Activated CD4-positive, alpha-beta memory T cell treated with anti-CD3 and anti-CD28 coated beads, Interleukin-2, amount 10 ng/mL, durations not matched to agents 7 days and 5 days (primary cell): ENCODE data around the gene GAB2. TPM values are rescaled to one million over a fixed set of nuclear protein-coding genes. Genes with fewer than 3 reads are reported as not detected.
A peak's percentile ranks its signal among the peaks of the same experiment; 100 is the strongest.

ENCODE experiments used
- CTCF ChIA-PET: fragments of 350-600 bp; sonication (Branson Sonifier 250); formaldehyde crosslinking; loops from one replicate; lab custom pipeline; 2021; ENCODE audit warnings: antibody characterized with exemption, inconsistent platforms; lab: Charles Lee
- POLR2A ChIA-PET: fragments of 350-600 bp; sonication (Branson Sonifier 250); formaldehyde crosslinking; loops from one replicate; lab custom pipeline; 2021; ENCODE audit warnings: antibody characterized with exemption; lab: Charles Lee
- DNase-seq: peaks from one replicate; pipeline ENCODE4 v3.0.0-alpha.2; 2020
- H3K27ac Mint-ChIP-seq: one replicate; pipeline ENCODE4 v1.8.0; 2021; ENCODE audit warnings: mild to moderate bottlenecking, mixed read lengths
- H3K27me3 Mint-ChIP-seq: one replicate; pipeline ENCODE4 v1.8.0; 2021; ENCODE audit warnings: mixed read lengths
- H3K36me3 Mint-ChIP-seq: one replicate; pipeline ENCODE4 v1.8.0; 2021; ENCODE audit warnings: low read depth, mixed read lengths
- H3K4me1 Mint-ChIP-seq: one replicate; pipeline ENCODE4 v1.8.0; 2021; ENCODE audit warnings: mixed read lengths
- H3K4me3 Mint-ChIP-seq: one replicate; pipeline ENCODE4 v1.8.0; 2021; ENCODE audit warnings: mild to moderate bottlenecking, mixed read lengths
- H3K9me3 Mint-ChIP-seq: one replicate; pipeline ENCODE4 v1.8.0; 2021; ENCODE audit warnings: mixed read lengths
- total RNA-seq, 2 experiments: library from RNA; stranded (reverse); gene quantifications; one replicate each; pipeline ENCODE4 v1.2.3, GENCODE V29; 2021

The GAB2 gene
- total RNA-seq, 2 experiments from 2014 or later = 51.8 to 55.8 TPM

GRCh38 chr11:78446210-78446609, 28.6 kb upstream of the GAB2 start:
- H3K36me3 Mint-ChIP-seq = peaks cover 7% of the 10 kb centered on the region
- DNase-seq = no peak
- no peaks in the 10 kb centered on the region for H3K9me3 Mint-ChIP-seq
- ChIA-PET CTCF (no interaction called here), POLR2A (interaction anchor here (1.3 kb wide), 1 partner anchor 15 kb away, joined by 3 read pairs; no protein-coding TSS in a partner anchor)
- H3K27ac Mint-ChIP-seq = no peak overlapping the region
- no peaks in the 10 kb centered on the region for H3K27me3 Mint-ChIP-seq
- H3K4me1 Mint-ChIP-seq = peaks cover 5% of the 10 kb centered on the region
- no peak overlapping the region for H3K4me3 Mint-ChIP-seq

- ChIA-PET POLR2A (interaction anchor here (0.7 kb wide), 1 partner anchor 384 kb away, joined by 3 read pairs; no protein-coding TSS in a partner anchor), CTCF (interaction anchor here (0.8 to 1.4 kb wide), 4 partner anchors 15 to 120 kb away, joined by 3 to 5 read pairs (median 4); partner anchors contain the start of gene GAB2)
- Mint-ChIP-seq H3K27me3 (no peaks in the 10 kb centered on the region), H3K4me3 (no peak overlapping the region), H3K4me1 (no peaks in the 10 kb centered on the region), H3K27ac (no peak overlapping the region), H3K9me3 (no peaks in the 10 kb centered on the region), H3K36me3 (peaks cover 12% of the 10 kb centered on the region)
- DNase-seq = no peak
Observed at GRCh38 chr11:78444726-78445125, 27.1 kb upstream of the GAB2 start.

- ChIA-PET CTCF (no interaction called here), POLR2A (no interaction called here)
- Mint-ChIP-seq H3K27me3 (no peaks in the 10 kb centered on the region), H3K9me3 (no peaks in the 10 kb centered on the region), H3K4me1 (no peaks in the 10 kb centered on the region), H3K36me3 (peaks cover 12% of the 10 kb centered on the region), H3K27ac (no peak overlapping the region), H3K4me3 (no peak overlapping the region)
- DNase-seq = no peak
Observed at GRCh38 chr11:78441956-78442355, 24.3 kb upstream of the GAB2 start.

- ChIA-PET POLR2A (no interaction called here), CTCF (interaction anchor here (1.2 kb wide), 1 partner anchor 8 kb away, joined by 3 read pairs; no protein-coding TSS in a partner anchor)
- H3K4me3 Mint-ChIP-seq = no peak overlapping the region
- H3K9me3 Mint-ChIP-seq = no peaks in the 10 kb centered on the region
- DNase-seq = no peak
- peaks cover 12% of the 10 kb centered on the region for H3K36me3 Mint-ChIP-seq
- no peaks in the 10 kb centered on the region for H3K4me1 Mint-ChIP-seq
- no peak overlapping the region for H3K27ac Mint-ChIP-seq
- H3K27me3 Mint-ChIP-seq = no peaks in the 10 kb centered on the region
Observed at GRCh38 chr11:78438298-78438975, 20.8 kb upstream of the GAB2 start.

- Mint-ChIP-seq H3K4me3 (no peak overlapping the region), H3K9me3 (no peaks in the 10 kb centered on the region), H3K4me1 (peaks cover 22% of the 10 kb centered on the region), H3K27ac (no peak overlapping the region), H3K27me3 (no peaks in the 10 kb centered on the region), H3K36me3 (peaks cover 5% of the 10 kb centered on the region)
- DNase-seq = no peak
- ChIA-PET CTCF (interaction anchor here (0.7 to 6.5 kb wide), 3 partner anchors 14 to 854 kb away, joined by 3 to 73 read pairs (median 9); partner anchors contain the start of gene GAB2), POLR2A (interaction anchor here (6.6 kb wide), 1 partner anchor 16 kb away, joined by 51 read pairs; the partner anchor contains the start of gene GAB2)
Observed at GRCh38 chr11:78432956-78433355, 15.3 kb upstream of the GAB2 start.

GRCh38 chr11:78432058-78432515, 14.5 kb upstream of the GAB2 start:
- H3K4me3 Mint-ChIP-seq = no peak overlapping the region

GRCh38 chr11:78429660-78430059, 12.0 kb upstream of the GAB2 start:
- Mint-ChIP-seq H3K9me3 (no peaks in the 10 kb centered on the region), H3K27ac (peak overlapping the region; percentile 2), H3K4me1 (peaks cover 51% of the 10 kb centered on the region), H3K36me3 (peaks cover 8% of the 10 kb centered on the region), H3K4me3 (no peak overlapping the region), H3K27me3 (no peaks in the 10 kb centered on the region)
- POLR2A ChIA-PET = interaction anchor here (1.1 to 6.6 kb wide), 5 partner anchors 12 to 214 kb away, joined by 3 to 51 read pairs (median 4); partner anchors contain the start of gene GAB2
- DNase-seq = no peak
- CTCF ChIA-PET = interaction anchor here (0.6 to 6.5 kb wide), 5 partner anchors 9 to 202 kb away, joined by 3 to 73 read pairs (median 7); partner anchors contain the start of gene GAB2

More at GRCh38 chr11:78432058-78432515, 14.5 kb upstream of the GAB2 start:
- H3K36me3 Mint-ChIP-seq = peaks cover 9% of the 10 kb centered on the region
- CTCF ChIA-PET = interaction anchor here (0.6 to 6.5 kb wide), 10 partner anchors 11 to 853 kb away, joined by 3 to 73 read pairs (median 3); partner anchors contain the start of gene GAB2
- H3K9me3 Mint-ChIP-seq = no peaks in the 10 kb centered on the region
- H3K4me1 Mint-ChIP-seq = peaks cover 31% of the 10 kb centered on the region
- H3K27ac Mint-ChIP-seq = no peak overlapping the region
- no peak for DNase-seq
- no peaks in the 10 kb centered on the region for H3K27me3 Mint-ChIP-seq
- POLR2A ChIA-PET = interaction anchor here (6.6 kb wide), 1 partner anchor 15 kb away, joined by 51 read pairs; the partner anchor contains the start of gene GAB2

DNA sequence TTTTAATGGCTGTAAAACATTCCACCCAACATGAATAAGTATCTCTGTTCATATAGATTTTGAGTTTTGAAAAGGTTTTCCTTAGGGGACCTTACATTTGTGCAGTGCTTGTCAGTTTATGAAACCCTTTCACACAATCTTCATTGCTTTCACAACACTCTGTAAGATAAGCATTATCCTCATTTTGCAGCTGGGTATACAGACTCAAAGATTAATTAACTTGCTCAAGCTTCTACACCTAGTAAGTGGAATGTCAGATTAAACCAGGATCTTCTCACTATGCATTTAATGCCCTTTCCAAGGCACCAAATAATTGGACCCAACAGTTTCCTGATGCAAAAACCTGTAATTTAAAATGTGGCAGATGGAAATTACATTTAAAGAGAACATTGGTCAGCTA, 11.6 kb upstream of the GAB2 start:
- Mint-ChIP-seq H3K36me3 (peaks cover 11% of the 10 kb centered on the region), H3K4me1 (peaks cover 55% of the 10 kb centered on the region), H3K9me3 (no peaks in the 10 kb centered on the region), H3K4me3 (no peak overlapping the region), H3K27ac (no peak overlapping the region), H3K27me3 (no peaks in the 10 kb centered on the region)
- no peak for DNase-seq
- CTCF ChIA-PET = interaction anchor here (1.6 to 6.5 kb wide), 3 partner anchors 10 to 201 kb away, joined by 7 to 73 read pairs (median 15); partner anchors contain the start of gene GAB2
- POLR2A ChIA-PET = interaction anchor here (1.1 to 6.6 kb wide), 5 partner anchors 12 to 213 kb away, joined by 3 to 51 read pairs (median 4); partner anchors contain the start of gene GAB2

- no peak for DNase-seq
- peaks cover 2% of the 10 kb centered on the region for H3K9me3 Mint-ChIP-seq
- H3K4me1 Mint-ChIP-seq = peaks cover 59% of the 10 kb centered on the region
- ChIA-PET CTCF (interaction anchor here (1.6 to 6.5 kb wide), 4 partner anchors 10 to 201 kb away, joined by 5 to 73 read pairs (median 11); partner anchors contain the start of gene GAB2), POLR2A (interaction anchor here (1.4 to 6.6 kb wide), 3 partner anchors 11 to 200 kb away, joined by 3 to 51 read pairs (median 5); partner anchors contain the start of gene GAB2)
- peaks cover 11% of the 10 kb centered on the region for H3K36me3 Mint-ChIP-seq
- H3K27ac Mint-ChIP-seq = no peak overlapping the region
- H3K27me3 Mint-ChIP-seq = no peaks in the 10 kb centered on the region
- H3K4me3 Mint-ChIP-seq = no peak overlapping the region
Observed at GRCh38 chr11:78428773-78429172, 11.2 kb upstream of the GAB2 start.

- peaks cover 59% of the 10 kb centered on the region for H3K4me1 Mint-ChIP-seq
- H3K27ac Mint-ChIP-seq = no peak overlapping the region
- no peaks in the 10 kb centered on the region for H3K27me3 Mint-ChIP-seq
- ChIA-PET POLR2A (interaction anchor here (1.4 to 6.6 kb wide), 3 partner anchors 11 to 200 kb away, joined by 3 to 51 read pairs (median 5); partner anchors contain the start of gene GAB2), CTCF (interaction anchor here (1.3 to 6.5 kb wide), 4 partner anchors 9 to 200 kb away, joined by 3 to 73 read pairs (median 6); partner anchors contain the start of gene GAB2)
- peaks cover 2% of the 10 kb centered on the region for H3K9me3 Mint-ChIP-seq
- H3K36me3 Mint-ChIP-seq = peaks cover 11% of the 10 kb centered on the region
- no peak for DNase-seq
- no peak overlapping the region for H3K4me3 Mint-ChIP-seq
Observed at GRCh38 chr11:78428266-78428636, 10.6 kb upstream of the GAB2 start.

DNA sequence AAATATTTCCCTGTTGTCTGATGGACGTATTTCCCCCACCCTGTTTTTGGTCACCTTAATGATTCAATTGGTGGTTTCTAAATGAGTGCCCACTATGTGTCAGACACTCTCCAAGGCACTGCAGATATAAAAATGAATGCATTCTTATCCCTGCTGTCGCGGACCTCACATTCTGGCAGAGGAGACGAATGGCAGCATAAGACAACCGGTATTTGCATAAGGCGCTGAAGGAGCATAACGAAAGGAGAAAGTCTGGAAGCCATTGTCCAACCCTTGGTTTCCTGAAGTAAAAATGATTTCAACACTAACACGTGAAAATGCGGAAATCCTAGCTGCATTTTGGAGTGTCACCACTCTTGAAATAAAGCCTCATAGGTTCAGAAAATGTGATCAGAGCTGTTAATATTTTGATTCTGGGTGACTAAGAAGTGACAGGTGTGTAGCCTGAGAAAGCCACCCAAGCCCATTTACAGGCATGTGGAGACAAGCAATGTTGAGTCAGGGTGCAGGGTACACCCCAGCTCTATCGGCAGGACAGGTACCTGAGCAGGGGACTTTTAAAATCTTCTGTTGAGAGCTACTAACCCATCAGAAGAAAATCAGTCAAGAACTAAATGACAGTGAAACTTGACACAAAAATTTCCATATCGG, 10.1 kb upstream of the GAB2 start:
- ChIA-PET CTCF (interaction anchor here (0.8 to 6.5 kb wide), 4 partner anchors 9 to 199 kb away, joined by 3 to 73 read pairs (median 4); partner anchors contain the start of gene GAB2), POLR2A (interaction anchor here (1.2 to 6.6 kb wide), 2 partner anchors 9 to 10 kb away, joined by 3 to 51 read pairs; partner anchors contain the start of gene GAB2)
- H3K4me1 Mint-ChIP-seq = peaks cover 59% of the 10 kb centered on the region
- no peak for DNase-seq
- peaks cover 11% of the 10 kb centered on the region for H3K36me3 Mint-ChIP-seq
- no peak overlapping the region for H3K27ac Mint-ChIP-seq
- H3K27me3 Mint-ChIP-seq = no peaks in the 10 kb centered on the region
- peaks cover 2% of the 10 kb centered on the region for H3K9me3 Mint-ChIP-seq
- H3K4me3 Mint-ChIP-seq = no peak overlapping the region

DNA sequence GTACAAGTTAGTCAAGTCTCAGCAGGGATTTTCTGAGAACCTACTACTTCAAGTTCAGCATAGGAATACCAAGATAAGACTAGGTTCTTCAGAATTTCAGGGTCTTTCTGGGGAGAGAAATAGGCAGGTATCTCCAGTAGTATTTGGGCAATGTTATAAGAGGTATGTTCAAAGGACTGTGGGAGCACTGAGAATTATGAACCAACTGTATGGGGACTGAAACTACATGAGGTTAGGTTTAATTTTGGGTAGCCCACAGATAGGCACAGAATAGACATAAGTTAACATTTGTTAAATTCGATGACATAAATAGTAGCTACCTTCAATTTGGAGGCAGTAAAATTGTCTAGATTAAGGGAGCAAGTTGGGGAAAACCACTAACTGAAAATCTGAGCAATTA, 9.2 kb upstream of the GAB2 start:
- ChIA-PET POLR2A (interaction anchor here (1.2 to 6.6 kb wide), 2 partner anchors 9 to 10 kb away, joined by 3 to 51 read pairs; partner anchors contain the start of gene GAB2), CTCF (interaction anchor here (0.8 to 6.5 kb wide), 2 partner anchors 8 to 199 kb away, joined by 4 to 73 read pairs; partner anchors contain the start of gene GAB2)
- peaks cover 11% of the 10 kb centered on the region for H3K36me3 Mint-ChIP-seq
- peaks cover 2% of the 10 kb centered on the region for H3K9me3 Mint-ChIP-seq
- peaks cover 59% of the 10 kb centered on the region for H3K4me1 Mint-ChIP-seq
- no peak overlapping the region for H3K27ac Mint-ChIP-seq
- DNase-seq = no peak
- H3K4me3 Mint-ChIP-seq = no peak overlapping the region
- H3K27me3 Mint-ChIP-seq = no peaks in the 10 kb centered on the region
